Activated naive CD8-positive, alpha-beta T cell treated with anti-CD3 and anti-CD28 coated beads for 36 hours (primary cell): Measurements from ENCODE around the gene ZNF358. TPM values are rescaled to one million over a fixed set of nuclear protein-coding genes. Genes with fewer than 3 reads are reported as not detected.

Experiments
- DNase-seq: peaks from one replicate; pipeline ENCODE4 v3.0.0; 2021
- H3K27ac Mint-ChIP-seq: one replicate; pipeline ENCODE4 v1.8.0; 2022; ENCODE audit warnings: mild to moderate bottlenecking, moderate library complexity, mixed read lengths
- H3K27me3 Mint-ChIP-seq: one replicate; pipeline ENCODE4 v1.8.0; 2022; ENCODE audit warnings: mild to moderate bottlenecking, mixed read lengths
- H3K36me3 Mint-ChIP-seq: one replicate; pipeline ENCODE4 v1.8.0; 2021; ENCODE audit warnings: mild to moderate bottlenecking, mixed read lengths
- H3K4me1 Mint-ChIP-seq: one replicate; pipeline ENCODE4 v1.8.0; 2021; ENCODE audit warnings: mixed read lengths
- H3K4me3 Mint-ChIP-seq: one replicate; pipeline ENCODE4 v1.8.0; 2022; ENCODE audit warnings: mild to moderate bottlenecking, moderate library complexity, mixed read lengths
- H3K9me3 Mint-ChIP-seq: one replicate; pipeline ENCODE4 v1.8.0; 2022; ENCODE audit warnings: mixed read lengths
- total RNA-seq, 2 experiments: library from RNA; stranded (reverse); gene quantifications; one replicate each; pipeline ENCODE4 v1.2.3, GENCODE V29; 2021

ZNF358 gene
- total RNA-seq, 2 experiments from 2014 or later, result 6.5 to 7.3 TPM

DNA sequence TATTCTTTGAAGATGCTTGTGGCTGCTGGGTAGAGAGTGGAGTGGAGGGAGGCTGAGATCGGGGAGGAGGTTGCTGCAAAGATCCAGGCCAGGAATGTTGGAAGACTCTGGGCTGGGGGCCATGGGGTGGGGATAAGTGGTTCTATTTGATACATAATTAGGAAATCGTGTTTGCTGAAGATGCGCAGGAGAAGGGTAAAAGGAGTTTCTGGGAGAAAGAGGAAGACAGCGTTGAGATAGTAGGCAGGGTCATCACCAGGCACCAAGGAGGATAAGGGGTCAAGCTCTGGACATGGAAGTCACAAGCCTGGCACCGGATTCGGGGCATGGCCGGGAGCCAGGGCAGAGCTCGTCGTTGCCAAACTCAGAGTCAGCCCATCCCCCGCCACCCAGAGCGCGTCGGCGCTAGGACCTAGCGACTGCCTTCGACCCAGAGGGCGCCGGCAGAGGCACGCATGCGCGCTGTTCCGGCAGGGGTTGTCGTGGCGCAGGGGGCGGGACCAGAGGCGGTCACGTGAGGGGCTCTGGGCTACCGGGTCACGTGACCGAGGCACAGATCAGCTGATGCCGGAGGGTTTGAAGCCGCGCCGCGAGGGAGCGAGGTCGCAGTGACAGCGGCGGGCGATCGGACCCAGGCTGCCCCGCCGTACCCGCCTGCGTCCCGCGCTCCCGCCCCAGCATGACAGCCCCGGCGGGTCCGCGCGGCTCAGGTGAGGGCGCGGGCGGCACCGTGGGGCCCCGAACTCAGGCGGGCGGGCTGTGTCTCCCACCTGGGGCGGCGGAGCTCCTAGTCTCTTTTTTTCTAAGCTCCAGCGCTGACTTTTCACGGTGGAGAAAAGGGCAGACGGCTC, 6.4 kb downstream of the ZNF358 start, which contains the start of gene MCOLN1:
TSS of gene MCOLN1 (plus strand) at position 553 of the 851 bp plus-strand sequence. CDS start at position 680, 127 bp downstream.
- Mint-ChIP-seq H3K9me3 (no peaks in the 10 kb centered on the region), H3K4me1 (peaks cover 7% of the 10 kb centered on the region), H3K27me3 (no peaks in the 10 kb centered on the region), H3K27ac (peak within 1 kb of the TSS; percentile 55), H3K4me3 (peak within 1 kb of the TSS; percentile 76), H3K36me3 (peaks cover 8% of the 10 kb centered on the region)
- DNase-seq, result peak; percentile 100

DNA sequence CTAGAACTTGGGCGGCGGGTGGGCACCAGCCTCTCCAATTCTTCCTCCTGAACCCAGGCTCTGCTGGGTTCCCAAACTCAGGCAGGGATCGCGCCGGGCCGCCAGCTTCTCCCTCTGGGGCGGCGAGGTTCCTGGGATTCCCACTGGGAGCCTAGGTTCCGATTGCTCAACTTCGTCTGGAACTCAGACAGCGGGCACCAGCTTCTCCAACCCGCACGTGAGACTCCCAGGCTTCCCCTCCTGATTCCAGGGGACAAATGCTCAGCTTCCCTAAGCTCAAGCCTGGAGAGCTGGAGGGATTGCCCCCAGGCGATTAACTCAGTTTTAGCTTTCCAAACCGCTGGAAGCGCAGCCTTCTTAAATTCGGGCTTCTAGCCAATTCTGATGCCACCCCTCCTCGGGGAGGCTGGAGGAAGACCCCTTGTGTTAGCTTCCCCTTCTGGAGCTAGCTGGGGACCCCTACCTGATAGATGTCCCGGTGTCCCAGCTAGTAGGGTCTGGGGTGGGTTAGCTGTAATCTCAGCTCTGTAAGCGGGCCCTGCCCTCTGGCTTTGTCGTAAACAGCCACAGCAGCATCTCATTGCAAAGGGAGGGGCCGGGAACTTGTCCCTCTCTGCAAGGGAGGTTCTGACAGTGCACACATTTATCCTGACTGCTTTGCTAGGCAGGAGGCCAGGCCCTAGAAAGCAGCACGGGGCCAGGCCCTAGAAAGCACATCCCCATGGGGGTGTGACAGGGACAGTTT, 7.2 kb downstream of the ZNF358 start:
- Mint-ChIP-seq H3K4me1 (peaks cover 5% of the 10 kb centered on the region), H3K4me3 (peak overlapping the region; percentile 76), H3K9me3 (no peaks in the 10 kb centered on the region), H3K36me3 (peaks cover 8% of the 10 kb centered on the region), H3K27ac (no peak overlapping the region), H3K27me3 (no peaks in the 10 kb centered on the region)
- DNase-seq, result no peak

DNA sequence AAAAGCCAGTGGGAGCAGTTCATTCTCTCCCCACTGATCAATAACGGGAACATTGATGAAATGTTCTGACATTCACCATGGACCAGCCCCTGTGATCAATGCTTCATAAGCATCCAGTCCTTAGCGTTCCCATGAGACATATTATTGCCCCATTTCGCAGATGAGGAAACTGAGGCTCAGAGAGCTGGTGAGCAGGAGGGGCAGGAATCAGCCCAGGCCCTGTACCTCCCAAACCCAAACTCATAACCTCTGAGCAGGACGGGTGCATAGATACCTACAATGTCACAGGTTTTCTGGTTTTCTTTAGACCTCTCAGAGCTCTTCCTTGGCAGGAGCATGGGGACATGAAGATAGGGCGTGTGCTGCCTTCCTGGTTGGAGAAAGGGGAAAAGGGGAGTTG, 8.6 kb downstream of the ZNF358 start:
- H3K36me3 Mint-ChIP-seq, result peaks cover 8% of the 10 kb centered on the region
- no peak overlapping the region for H3K27ac Mint-ChIP-seq
- no peaks in the 10 kb centered on the region for H3K27me3 Mint-ChIP-seq
- H3K9me3 Mint-ChIP-seq, result no peaks in the 10 kb centered on the region
- H3K4me3 Mint-ChIP-seq, result no peak overlapping the region
- H3K4me1 Mint-ChIP-seq, result peaks cover 5% of the 10 kb centered on the region
- DNase-seq, result no peak

DNA sequence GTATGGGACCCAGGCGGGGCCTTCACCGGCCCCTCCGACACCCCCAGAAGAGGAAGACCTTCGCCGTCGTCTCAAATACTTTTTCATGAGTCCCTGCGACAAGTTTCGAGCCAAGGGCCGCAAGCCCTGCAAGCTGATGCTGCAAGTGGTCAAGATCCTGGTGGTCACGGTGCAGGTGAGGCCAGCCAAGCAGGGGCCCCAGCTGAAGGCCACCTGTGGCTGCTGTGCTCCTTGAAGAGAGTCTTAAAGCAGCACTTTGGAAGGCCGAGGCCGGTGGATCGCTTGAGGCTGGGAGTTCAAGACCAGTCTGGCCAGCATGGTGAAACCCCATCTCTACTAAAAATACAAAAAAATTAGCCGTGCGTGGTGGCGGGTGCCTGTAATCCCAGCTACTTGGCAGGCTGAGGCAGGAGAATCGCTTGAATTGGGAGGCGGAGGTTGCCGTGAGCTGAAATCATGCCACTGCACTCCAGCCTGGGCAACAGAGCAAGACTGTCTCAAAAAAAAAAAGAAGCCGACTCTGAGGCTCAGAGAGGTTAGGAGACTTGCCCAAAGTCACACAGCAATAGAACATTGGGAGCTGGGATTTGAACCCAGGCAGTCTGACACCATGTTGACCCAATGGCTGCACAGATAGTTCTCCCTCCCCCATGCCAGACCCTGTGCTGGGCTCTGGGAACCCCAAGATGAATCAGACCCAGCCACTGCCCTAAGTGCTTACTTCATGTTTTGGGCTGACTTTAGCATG, 9.3 kb downstream of the ZNF358 start:
- H3K27ac Mint-ChIP-seq, result no peak overlapping the region
- peaks cover 5% of the 10 kb centered on the region for H3K4me1 Mint-ChIP-seq
- peaks cover 12% of the 10 kb centered on the region for H3K36me3 Mint-ChIP-seq
- no peak overlapping the region for H3K4me3 Mint-ChIP-seq
- no peaks in the 10 kb centered on the region for H3K9me3 Mint-ChIP-seq
- no peak for DNase-seq
- no peaks in the 10 kb centered on the region for H3K27me3 Mint-ChIP-seq

GRCh38 chr19:7526059-7526929, 10.4 kb downstream of the ZNF358 start:
- no peak overlapping the region for H3K4me3 Mint-ChIP-seq

DNA sequence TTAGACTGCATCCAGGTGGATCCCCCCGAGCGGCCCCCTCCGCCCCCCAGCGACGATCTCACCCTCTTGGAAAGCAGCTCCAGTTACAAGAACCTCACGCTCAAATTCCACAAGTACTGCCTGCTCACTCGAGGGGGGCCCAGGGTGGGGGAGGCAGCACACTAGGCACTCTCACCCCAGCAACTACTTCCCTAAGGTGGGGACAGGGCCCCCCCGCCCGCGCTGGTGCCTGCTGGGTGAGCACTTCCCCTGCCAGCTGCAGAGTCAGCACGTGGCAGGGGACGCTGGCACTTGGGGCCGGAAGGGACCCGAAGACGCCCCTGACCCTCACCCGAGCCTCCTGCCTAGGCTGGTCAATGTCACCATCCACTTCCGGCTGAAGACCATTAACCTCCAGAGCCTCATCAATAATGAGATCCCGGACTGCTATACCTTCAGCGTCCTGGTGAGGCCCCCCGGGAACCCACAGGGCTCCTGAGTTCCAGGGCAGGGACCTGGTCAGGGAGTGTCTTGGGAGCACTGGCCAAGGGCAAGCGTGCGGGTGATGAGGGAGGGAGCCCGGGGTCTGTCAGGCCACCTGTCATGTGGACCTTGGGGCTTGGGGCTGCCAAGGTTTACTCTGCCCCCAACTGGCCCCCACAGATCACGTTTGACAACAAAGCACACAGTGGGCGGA, 11.8 kb downstream of the ZNF358 start:
- Mint-ChIP-seq H3K9me3 (no peaks in the 10 kb centered on the region), H3K27me3 (no peaks in the 10 kb centered on the region), H3K4me1 (no peaks in the 10 kb centered on the region), H3K27ac (no peak overlapping the region), H3K36me3 (peaks cover 17% of the 10 kb centered on the region), H3K4me3 (no peak overlapping the region)
- no peak for DNase-seq

More at GRCh38 chr19:7526059-7526929, 10.4 kb downstream of the ZNF358 start:
- H3K4me1 Mint-ChIP-seq, result peaks cover 5% of the 10 kb centered on the region
- peaks cover 15% of the 10 kb centered on the region for H3K36me3 Mint-ChIP-seq
- no peak overlapping the region for H3K27ac Mint-ChIP-seq
- no peaks in the 10 kb centered on the region for H3K27me3 Mint-ChIP-seq
- DNase-seq, result no peak
- no peaks in the 10 kb centered on the region for H3K9me3 Mint-ChIP-seq

DNA sequence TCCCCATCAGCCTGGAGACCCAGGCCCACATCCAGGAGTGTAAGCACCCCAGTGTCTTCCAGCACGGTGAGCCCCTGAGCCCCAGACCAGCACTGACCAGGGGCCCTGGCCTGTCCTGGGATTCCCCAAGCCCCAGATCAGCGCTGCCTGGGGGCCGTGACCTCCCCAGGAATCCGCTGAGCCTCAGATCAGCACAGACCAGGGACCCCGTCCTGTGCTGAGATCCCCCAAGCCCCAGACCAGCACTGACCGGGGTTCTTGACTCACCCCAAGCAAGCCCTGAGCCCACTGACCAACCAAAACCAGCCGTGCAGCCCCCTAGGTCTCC, 12.3 kb downstream of the ZNF358 start:
- H3K9me3 Mint-ChIP-seq, result no peaks in the 10 kb centered on the region
- no peaks in the 10 kb centered on the region for H3K27me3 Mint-ChIP-seq
- no peak overlapping the region for H3K4me3 Mint-ChIP-seq
- DNase-seq, result no peak
- peaks cover 17% of the 10 kb centered on the region for H3K36me3 Mint-ChIP-seq
- H3K27ac Mint-ChIP-seq, result no peak overlapping the region
- no peaks in the 10 kb centered on the region for H3K4me1 Mint-ChIP-seq

GRCh38 chr19:7528522-7529245, 12.8 kb downstream of the ZNF358 start:
- H3K27me3 Mint-ChIP-seq, result no peaks in the 10 kb centered on the region
- H3K27ac Mint-ChIP-seq, result no peak overlapping the region

DNA sequence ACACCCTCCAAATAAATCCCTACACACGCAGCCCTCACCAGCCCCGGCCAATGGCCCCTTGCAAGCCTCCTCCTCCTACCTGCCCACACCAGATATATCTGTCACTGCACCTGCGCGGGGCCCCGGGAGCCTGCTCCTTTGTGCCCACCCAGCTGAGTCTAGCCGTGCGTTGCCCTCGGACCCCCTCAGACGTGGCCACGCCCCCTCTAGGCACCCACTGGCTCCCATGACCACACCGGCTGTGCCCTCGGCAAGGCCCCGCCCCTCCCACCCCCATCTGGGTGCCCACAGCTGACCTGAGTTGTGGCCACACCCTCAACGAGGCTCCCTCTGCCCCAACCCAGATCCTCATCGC, 13.3 kb downstream of the ZNF358 start:
- Mint-ChIP-seq H3K4me3 (no peak overlapping the region), H3K27ac (no peak overlapping the region), H3K27me3 (no peaks in the 10 kb centered on the region), H3K9me3 (no peaks in the 10 kb centered on the region), H3K4me1 (peaks cover 2% of the 10 kb centered on the region), H3K36me3 (peaks cover 17% of the 10 kb centered on the region)
- no peak for DNase-seq

More at GRCh38 chr19:7528522-7529245, 12.8 kb downstream of the ZNF358 start:
- Mint-ChIP-seq H3K4me3 (no peak overlapping the region), H3K4me1 (no peaks in the 10 kb centered on the region), H3K36me3 (peaks cover 17% of the 10 kb centered on the region), H3K9me3 (no peaks in the 10 kb centered on the region)
- no peak for DNase-seq

- Mint-ChIP-seq H3K4me1 (peaks cover 7% of the 10 kb centered on the region), H3K27me3 (no peaks in the 10 kb centered on the region), H3K4me3 (no peak overlapping the region), H3K9me3 (no peaks in the 10 kb centered on the region), H3K36me3 (peaks cover 17% of the 10 kb centered on the region), H3K27ac (no peak overlapping the region)
- no peak for DNase-seq
These were observed 13.9 kb downstream of the ZNF358 start for GRCh38 chr19:7529610-7530490.

DNA sequence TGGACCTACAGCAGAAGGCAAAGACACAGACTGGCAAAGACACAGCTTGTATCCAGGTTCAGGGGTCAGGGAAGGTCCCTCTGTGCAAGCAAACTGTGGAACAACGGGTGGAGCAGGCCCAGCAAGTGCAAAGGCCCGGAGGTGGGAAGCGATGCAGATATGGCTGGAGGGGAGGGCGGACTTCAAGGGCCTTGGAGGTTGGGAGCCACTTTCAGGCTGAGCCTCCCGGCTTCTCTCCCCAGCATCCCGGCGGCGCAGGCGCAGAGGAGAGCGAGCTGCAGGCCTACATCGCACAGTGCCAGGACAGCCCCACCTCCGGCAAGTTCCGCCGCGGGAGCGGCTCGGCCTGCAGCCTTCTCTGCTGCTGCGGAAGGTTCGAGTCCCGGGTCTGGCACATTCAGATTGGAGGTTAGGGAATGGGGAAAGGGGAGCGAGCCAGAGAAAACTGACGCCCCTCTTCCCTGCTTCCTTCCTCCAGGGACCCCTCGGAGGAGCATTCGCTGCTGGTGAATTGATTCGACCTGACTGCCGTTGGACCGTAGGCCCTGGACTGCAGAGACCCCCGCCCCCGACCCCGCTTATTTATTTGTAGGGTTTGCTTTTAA, 17.5 kb downstream of the ZNF358 start:
- Mint-ChIP-seq H3K4me1 (peaks cover 16% of the 10 kb centered on the region), H3K27ac (peak overlapping the region; percentile 60), H3K36me3 (peaks cover 11% of the 10 kb centered on the region), H3K9me3 (no peaks in the 10 kb centered on the region), H3K4me3 (peak overlapping the region; percentile 63), H3K27me3 (no peaks in the 10 kb centered on the region)
- no peak for DNase-seq

DNA sequence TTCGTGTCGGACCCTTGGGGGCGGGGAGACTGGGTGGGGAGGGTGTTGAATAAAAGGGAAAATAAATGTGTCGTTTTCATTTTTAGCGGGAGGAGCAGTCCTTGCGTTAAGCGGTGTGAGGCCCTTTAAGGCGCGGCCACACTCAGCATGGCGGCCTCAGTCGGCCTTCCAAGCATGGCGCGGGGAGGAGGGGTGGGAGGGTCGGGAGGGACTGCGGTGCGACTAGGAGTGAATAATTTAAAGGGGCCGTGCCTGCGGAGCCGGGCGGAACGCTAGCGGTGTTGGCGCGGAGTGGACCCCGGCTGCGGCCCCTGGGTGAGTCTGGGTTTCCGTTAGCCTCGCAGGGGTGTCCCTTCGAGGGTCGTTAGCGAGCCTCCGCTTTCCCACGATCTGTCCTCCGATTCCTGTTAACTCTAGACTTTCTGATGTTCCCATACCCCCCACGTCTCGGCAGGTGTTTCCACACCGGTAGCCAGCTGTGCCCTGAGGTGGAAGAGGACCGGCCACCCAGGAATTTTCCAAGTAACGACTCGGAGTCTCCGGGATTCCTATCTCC, 18.1 kb downstream of the ZNF358 start:
- Mint-ChIP-seq H3K4me3 (peak overlapping the region; percentile 95), H3K27me3 (no peaks in the 10 kb centered on the region), H3K36me3 (peaks cover 11% of the 10 kb centered on the region), H3K9me3 (no peaks in the 10 kb centered on the region), H3K27ac (peak overlapping the region; percentile 92), H3K4me1 (peaks cover 16% of the 10 kb centered on the region)
- peak; percentile 81 for DNase-seq
